NCI-H82 treated with DMSO at 0.1 percent for 48 hours (cell line): ENCODE results near the gene ICE2.
A peak's percentile ranks its signal among the peaks of the same experiment; 100 is the strongest.

Experiments used
- DNase-seq: peaks from one replicate; lab custom pipeline; 2025; ENCODE audit not compliant: unreplicated experiment; lab: John Stamatoyannopoulos, UW

The ICE2 gene

DNA sequence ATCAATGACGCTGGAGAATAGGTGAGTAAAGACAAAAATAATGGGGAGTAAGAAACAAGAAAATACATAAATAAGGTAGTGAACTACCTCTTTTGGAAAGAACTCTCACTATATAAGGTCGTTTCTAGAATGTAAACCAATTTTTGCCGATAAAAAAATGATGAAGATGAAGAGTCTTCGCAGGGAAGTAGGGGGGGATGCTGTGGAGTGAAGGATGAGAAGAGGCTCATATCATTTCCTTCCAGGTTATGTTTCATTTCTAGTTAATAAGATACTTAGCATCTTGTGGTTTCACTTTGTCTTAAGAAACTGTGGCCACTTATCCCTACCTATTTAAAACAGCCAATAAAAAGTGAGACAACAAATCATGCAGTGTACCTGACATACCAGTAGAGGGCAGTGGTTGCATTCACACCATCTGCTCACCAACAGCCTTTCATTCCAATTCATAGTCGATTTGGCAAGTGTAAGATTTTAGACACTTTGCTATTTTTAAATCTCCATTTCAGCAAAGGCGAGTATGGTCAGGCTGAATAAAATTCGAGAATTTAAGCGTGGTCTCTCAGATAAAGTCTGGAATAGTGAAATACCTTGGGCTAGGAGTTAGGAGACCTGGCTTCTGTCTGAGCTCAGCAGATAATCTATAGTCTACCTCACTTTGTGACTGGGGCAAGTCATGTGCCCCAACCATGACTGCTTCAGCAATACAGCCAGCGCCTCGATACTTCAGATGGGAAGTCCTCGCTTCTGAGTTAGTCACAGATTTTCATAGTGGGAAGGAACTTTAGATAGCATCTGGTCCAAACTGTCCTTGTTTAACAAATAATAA lies 28.9 kb upstream of the ICE2 start:
- peak; percentile 42 for DNase-seq

DNA sequence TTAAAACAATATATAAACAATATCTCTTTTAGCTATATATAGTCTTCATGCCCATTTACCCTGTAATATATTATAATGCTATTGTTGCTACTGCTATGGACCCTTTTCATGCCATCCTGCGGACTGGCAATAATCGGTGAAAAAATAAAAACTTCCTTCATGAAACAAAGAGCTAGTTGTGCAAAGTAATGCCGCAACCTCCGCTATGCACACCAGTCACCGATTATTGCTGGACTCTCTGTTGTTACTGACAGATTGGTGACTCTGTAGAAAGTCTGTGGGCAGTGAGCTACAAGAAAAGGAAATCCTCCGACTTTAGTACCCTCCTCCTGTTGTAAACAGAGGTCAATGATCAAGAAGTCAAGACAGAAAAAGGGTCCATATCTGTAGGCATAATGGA lies 17.9 kb upstream of the ICE2 start:
- no peak for DNase-seq

DNA sequence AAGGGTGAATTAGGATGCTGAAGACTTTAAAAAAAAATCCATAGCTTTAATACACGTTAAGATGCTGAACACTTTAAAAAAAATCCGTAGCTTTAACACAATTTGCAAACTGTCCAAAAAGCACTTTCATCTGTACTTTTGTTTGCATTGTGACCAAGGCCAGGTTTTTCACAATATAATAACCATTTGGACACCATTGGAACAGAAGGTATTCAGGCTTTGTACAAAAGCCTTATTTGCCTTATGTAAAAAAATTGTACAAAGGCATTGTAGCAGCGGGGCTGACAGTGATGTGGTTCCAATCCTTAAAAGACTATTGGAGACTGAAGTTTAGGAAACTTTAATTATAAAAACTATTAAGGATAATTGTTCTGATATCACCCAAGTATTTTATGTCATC lies 15.2 kb upstream of the ICE2 start:
- no peak for DNase-seq

DNA sequence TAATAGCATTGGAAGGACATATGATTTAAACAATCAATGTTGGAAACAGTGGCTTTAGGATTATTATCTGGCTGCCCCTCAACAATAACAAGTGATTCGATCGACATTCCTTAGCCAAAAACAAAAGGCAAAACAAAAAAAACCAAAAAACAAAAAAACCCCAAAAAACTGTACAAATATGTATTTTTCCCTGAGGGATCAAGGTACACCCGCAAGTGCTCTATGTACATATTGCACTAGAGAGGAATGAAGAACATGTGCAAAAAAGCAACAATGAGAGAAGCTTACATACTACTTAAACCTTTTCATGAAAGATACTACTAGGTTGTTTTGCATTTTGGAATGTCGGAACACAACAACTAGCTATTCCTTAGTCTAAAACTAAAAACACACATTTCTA lies 14.2 kb upstream of the ICE2 start:
- no peak for DNase-seq

DNA sequence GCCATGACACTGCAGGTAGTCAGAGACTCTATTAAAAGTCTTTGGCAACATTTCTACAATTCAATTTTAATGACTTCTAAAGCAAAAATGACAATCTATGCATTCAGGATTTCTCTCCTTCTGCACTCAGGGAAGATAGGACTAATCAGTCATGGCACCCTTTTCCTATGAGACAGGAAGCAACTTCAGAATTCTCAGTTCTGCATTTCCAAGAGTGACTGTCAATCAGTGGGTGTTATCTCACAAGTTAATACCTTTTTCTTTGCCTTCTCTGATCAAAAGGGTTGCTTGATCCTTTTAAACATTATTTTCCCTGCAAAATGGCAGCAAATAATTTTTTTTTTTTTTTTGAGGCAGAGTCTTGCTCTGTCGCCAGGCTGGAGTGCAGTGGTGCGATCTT lies 7.8 kb upstream of the ICE2 start:
- DNase-seq = no peak

DNA sequence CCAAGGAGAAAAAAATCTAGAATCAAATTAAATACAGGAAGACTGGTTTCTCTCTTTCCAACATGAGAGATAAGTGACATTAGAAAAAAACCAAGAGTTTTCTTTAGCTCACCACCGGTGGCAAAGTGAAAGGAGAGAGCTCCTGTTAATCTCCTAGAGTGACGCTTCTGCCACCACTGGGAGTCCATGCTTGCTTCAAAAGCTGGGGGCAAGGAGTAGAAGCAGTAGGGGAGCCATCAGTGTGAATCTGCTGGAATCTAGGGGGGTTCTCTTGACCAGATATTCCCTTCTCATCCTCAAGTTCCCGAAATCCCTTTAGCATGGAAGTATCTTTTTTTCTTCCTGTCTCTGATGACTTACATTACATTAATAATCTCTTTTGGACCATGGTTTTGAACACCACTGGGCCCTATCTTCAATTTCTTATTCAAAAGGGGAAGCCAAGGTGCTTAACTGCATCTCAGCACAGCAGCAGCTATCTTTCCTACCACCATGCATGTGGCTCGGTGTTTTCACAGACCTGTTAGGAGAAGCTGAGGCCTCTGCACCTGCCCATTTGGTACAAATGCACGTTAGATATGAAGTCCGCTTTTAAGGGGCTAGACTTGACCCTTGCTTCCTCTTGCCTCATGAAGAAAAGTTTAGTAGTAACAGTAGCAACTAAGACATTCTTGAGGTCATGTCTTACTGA lies 6.6 kb upstream of the ICE2 start:
- DNase-seq = no peak

DNA sequence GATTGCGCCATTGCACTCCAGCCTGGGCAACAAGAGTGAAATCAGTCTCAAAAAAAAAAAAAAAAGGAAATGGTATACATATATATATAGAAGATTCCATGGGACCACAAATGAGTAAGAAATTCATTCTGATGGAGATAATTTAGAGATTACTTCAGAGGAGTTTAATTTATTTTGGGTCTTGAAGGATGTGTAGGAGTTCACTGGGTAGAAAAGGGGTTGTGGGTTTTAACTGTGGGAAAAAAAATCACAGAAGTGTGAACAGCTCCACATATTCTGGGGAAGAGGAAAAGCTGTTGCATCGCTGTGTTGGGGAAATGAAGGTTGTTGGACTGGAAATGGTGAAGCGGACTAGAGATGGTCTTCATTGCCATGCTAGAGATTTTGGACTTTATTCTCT lies 4.1 kb upstream of the ICE2 start:
- DNase-seq = no peak

DNA sequence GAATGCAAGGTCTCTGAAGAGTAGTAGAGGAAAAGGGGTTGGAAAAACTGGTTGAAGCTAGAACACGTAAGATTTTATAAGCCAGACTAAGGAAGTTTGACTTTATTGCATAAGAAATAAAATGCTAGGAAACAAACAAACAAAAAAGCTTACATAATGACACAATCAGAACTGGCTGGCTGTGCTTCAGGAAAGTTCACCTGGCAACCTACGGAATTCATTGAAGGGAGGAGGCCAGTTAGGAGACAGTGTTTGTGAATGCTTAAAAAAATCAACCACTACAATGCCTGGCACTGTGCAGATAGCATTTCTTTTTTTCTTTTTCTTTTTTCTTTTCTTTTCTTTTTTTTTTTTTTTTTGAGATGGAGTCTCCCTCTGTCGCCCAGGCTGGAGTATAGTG lies 1.9 kb upstream of the ICE2 start:
- DNase-seq = no peak

DNA sequence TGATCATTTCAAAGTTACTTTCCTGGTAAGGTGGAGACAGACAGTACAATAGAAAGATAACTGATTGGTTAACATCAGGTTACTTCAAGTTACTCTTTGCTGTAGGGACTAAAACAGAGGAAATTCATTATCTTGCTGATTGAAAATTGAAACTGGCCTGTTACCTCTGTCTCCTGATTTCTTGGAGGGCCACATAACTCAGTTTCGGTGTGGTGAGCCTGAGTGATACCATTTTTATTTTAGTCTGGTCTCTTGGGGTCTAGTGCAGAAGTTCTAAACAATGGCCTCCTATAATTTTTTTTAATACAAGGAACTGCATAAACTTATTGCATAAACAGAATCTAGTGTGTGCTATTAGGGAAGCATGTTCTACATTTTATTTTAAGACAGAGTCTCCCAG lies 1.2 kb upstream of the ICE2 start:
- no peak for DNase-seq

DNA sequence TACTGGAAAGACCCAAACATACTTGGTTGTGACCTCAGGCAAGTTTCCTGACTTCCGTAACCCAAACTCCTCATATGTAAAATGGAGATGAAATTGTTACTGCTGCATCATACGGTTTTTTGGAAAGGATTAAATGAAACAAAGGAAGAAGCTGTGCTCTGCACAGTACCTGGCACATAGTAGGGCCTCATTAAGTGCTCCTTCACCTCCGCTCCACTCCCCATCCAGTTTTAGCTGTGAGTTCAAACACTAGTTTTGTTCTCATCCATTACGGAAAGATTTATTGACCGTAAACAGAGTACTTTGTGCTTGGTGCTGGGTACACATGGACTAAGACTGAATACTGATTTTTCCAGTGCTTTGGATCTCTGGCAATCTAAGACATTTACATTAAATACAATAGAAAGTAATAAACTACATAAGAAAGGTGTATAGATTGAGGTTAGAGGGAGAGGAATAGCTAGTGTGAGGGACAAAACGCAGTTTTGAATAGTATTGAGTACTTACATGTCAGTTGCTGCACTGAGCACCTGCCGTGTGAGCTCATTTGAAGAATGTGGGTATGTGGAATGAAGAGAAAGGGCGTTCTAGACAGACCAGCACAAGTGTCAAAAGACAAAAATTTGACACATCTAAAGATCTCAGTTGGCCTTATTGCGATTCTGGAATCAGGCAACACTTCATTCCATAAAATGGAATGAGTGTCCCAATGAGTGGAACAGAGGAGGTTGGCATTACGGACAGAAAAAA lies 594 bp upstream of the ICE2 start:
- no peak for DNase-seq

DNA sequence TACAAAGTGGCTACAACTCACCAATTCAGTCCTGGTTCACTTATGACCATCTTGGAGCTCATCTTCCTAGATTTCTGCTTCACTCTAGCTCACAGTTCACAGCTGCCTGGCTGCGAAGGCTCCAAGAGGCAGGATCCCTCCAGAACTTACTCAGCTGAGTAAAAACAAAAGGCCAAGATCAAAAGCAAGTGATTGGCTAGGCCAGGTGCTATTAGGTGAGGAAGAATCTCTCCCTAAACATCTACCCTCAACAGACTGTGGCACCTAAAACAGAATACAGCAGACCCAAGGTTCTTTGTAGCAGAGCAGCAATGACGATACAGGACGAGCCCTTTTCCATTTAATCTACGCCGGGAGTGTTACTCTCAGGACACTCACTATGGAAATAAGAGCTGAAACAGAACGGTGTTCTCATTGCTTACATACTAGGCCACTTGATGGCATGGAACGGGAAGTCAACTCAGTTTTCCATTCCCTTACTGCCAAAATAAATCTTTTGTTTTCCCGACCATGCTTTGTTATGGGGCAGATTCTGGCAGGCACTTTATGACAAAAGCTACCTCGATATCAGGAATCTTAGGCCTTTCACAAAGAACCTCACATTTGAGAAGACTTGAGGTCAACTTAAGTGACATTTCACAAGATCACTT lies 901 bp downstream of the ICE2 start:
- DNase-seq = no peak

DNA sequence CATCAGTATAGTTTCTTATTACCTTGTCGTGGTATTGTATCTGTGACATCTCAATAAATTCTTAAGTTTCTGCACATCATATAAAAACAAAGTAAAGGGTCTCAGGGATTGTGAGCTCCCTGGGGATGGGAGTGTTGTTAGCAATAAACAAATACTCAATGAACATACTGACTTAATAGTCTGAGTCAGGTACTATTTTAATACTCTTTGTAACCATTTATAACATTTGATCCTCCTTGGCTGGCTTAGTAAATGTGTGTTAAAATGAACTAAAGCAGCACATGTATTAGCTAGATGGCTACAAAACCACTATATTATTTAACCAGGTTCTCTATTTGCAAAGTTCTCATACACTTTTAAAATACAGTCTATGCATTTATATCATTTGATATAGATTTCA lies 1.8 kb downstream of the ICE2 start:
- no peak for DNase-seq

DNA sequence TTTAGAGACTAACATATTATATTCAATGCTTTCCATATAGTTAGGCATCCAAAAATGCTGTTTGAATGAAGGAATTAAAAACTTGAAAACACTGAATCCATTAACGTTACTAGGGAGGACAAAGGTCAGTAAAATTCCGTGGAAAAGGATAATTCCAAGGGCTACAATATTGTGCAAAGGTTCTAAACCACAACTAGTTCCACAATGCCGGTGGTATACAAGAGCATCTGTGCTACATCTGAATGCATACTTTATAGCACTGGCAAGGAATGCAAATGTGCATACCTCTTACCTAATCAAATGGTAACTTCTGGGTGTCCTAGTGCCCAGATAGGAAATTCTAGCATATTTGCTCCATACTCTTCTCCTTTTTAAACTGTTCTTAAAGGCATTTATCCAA lies 2.2 kb downstream of the ICE2 start:
- no peak for DNase-seq

DNA sequence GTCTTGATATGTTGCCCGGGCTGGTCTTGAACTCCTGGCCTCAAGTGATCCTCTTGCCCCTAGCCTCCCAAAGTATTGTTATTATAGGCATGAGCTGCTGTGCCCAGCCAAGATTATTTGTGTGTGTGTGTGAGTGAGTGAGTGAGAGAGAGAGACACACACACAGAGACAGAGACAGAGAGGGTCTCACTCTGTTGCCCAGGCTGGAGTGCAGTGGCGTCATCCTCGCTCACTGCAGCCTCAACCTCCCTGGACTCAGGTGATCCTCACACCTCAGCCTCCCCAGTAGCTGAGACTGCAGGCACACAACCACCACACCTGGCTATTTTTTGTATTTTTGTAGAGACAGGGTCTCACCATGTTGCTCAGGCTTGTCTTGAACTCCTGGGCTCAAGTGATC lies 5.8 kb downstream of the ICE2 start:
- no peak for DNase-seq

DNA sequence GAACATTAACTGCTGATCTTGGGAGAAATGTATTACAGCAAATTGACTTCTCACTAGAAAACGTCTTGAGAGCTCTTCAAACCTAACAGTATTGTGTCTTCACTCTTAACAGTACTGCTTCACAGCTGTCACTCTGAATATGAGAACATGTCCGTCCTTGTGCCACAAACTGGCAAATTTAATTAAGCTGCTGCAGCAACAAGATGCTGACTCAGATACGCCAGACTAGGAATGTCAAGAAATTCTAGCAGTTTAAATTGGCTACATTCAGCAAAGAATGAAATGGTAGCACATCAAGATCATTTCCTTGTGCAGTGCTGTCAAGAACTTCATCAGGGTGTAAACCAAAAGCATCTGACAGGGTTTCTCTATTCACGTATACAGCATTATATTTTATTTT lies 7.6 kb downstream of the ICE2 start:
- DNase-seq = no peak

DNA sequence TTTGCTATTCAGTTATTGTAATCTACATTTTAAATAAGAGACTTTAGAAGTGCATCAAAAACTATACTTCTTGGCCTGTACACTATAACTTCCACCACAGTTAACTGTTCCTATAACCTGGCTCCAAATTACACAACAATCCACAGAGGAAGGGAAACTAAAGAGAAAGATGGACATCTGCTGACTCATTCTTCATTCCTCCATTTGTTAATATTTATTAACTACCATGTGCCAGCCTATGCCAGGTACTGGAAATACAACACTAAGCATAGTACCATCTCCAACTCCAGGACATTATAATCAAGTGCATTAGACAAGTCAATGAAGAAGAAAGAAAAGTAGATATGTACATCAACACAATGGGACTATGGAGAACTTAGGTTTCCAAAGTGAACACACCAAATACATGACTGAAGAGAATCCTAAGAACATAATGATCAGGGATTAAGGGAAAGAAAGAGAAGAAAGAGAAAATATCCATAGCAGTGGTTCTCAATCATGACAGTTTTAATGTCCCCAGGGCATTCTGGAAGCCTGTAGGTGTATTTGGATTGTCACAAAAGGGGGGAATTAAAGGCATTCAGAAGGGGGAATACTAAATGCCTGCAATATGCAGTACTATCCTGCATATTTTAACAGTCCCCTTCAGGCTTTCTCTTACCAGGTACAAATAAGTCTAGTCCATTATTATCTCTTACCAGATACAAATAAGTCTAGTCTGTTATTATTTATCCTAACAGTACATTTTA lies 8.9 kb downstream of the ICE2 start:
- DNase-seq = no peak

DNA sequence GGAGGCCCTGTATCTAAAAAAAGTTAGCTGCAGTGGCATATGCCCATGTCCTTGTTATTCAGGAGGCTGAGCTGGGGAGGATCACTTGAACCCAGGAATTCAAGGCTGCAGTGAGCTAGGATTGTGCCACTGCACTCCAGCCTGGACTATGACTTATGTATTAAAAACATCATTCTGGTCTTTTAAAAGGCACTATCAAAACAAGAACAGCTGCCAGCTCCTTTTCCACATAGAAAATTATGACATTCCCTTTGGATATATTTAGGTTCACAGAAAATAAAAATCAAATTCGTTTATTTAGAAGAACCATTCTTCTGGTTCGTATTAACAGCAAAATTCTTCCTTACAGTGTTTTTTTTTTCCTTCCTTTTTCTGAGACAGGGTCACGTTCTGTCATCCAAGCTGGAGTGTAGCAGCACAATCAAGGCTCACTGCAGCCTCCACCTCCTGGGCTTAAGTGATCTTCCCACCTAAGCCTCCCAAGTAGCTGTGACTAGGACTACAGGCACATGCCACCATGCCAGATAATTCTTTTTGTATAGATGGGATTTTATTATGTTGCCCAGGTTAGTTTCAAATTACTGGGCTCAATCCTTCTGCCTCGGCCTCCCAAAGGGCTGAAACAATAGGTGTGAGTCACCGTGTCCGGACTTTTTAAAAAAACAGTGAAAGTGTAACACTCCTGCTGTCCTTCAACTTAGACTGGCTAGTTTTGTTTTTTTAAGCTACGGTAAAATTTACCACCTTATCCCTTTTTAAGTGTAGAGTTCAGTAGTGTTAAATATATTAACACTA lies 13.9 kb downstream of the ICE2 start:
- no peak for DNase-seq

DNA sequence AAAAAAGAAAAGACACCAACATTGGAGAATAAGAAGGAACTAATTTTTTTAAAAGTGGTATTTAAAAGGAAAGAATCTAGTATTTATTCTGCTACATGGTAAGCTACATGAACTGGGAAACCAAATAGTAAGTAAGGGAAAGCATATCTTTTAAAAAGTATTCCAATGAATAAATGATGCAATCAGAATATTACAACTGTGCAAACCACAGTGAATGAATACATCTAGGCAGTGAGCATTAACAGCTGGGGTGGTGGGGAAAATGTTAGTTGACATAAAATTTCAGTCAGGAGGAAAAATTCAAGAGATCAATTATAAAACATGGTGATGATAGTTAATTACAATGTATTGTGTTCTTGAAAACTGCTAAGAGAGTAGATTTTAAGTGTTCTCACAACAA lies 16.9 kb downstream of the ICE2 start:
- DNase-seq = no peak

DNA sequence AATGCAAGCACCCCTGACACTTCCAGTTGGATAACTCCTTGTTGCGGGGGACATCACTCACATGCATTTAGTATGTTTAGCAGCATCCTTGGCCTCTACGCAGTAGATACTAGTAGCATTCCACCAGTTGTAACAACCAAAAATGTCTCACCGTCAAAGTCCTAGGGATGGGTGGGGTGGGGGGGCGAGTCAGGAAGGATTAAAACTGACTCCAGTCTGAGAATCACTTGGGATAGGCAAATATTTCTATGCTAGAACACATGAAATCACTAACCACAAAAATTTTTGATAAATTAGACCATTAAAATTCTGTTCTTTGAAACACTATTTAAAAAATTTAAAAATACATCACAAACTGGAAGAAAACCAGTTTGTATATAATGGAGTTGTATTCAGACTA lies 18.0 kb downstream of the ICE2 start:
- no peak for DNase-seq

DNA sequence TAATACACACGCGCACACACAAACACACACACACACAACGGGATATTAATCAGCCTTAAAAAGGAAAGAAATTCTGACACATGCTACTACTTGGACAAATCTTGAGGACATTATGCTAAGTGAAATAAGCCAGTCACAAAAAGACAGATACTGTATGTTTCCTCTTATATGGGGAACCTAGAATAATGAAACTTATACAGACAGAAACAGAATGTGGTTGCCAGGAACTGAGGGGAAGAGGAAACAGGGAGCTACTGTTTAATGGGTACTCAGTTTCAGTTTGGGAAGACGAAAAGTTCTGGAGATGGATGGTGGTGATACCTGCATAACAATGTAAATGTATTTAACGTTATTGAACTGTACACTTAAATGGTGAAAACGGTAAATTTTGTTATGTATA lies 20.2 kb downstream of the ICE2 start:
- DNase-seq = no peak
